H9 (cell line): Measurements from ENCODE around the gene NPHS1. TPM values are rescaled to one million over a fixed set of nuclear protein-coding genes. Genes with fewer than 3 reads are reported as not detected.

ENCODE experiments used
- DNase-seq: peaks from one replicate; pipeline ENCODE4 v3.0.0-alpha.2; 2017
- H2AFZ ChIP-seq: one replicate; pipeline ENCODE4 v1.6.1; 2013; ENCODE audit warnings: mild to moderate bottlenecking, low read length, control low read depth, moderate library complexity
- H2AK5ac ChIP-seq: 2 replicates; pipeline ENCODE4 v1.6.1; 2013; ENCODE audit warnings: low read length, control low read depth, mixed read lengths; ENCODE audit not compliant: insufficient read length
- H2BK120ac ChIP-seq: one replicate; pipeline ENCODE4 v1.6.1; 2013; ENCODE audit warnings: low read depth, mild to moderate bottlenecking, low read length, control low read depth, inconsistent platforms; ENCODE audit not compliant: poor library complexity, severe bottlenecking
- H2BK12ac ChIP-seq: 2 replicates; pipeline ENCODE4 v1.6.1; 2013; ENCODE audit warnings: low read length, control low read depth, mixed read lengths, low read depth; ENCODE audit not compliant: insufficient read length
- H2BK15ac ChIP-seq: 2 replicates; pipeline ENCODE4 v1.6.1; 2013; ENCODE audit warnings: low read depth, low read length, control low read depth
- H2BK20ac ChIP-seq: one replicate; pipeline ENCODE4 v1.6.1; 2013; ENCODE audit warnings: low read depth, mild to moderate bottlenecking, low read length, control low read depth, inconsistent platforms; ENCODE audit not compliant: poor library complexity, severe bottlenecking
- H2BK5ac ChIP-seq: 2 replicates; pipeline ENCODE4 v1.6.1; 2013; ENCODE audit warnings: low read length, control low read depth, mixed read lengths; ENCODE audit not compliant: insufficient read length
- H3K14ac ChIP-seq: 2 replicates; pipeline ENCODE4 v1.6.1; 2013; ENCODE audit warnings: low read length, control low read depth; ENCODE audit not compliant: insufficient read depth
- H3K18ac ChIP-seq: 2 replicates; pipeline ENCODE4 v1.6.1; 2013; ENCODE audit warnings: low read depth, mild to moderate bottlenecking, mixed read lengths, low read length, control low read depth; ENCODE audit not compliant: insufficient read length
- H3K23ac ChIP-seq: 2 replicates; pipeline ENCODE4 v1.6.1; 2013; ENCODE audit warnings: low read length, control low read depth, mixed read lengths, low read depth; ENCODE audit not compliant: insufficient read length
- H3K23me2 ChIP-seq: 2 replicates; pipeline ENCODE4 v1.6.1; 2013; ENCODE audit warnings: low read depth, mild to moderate bottlenecking, mixed read lengths, low read length, control low read depth; ENCODE audit not compliant: insufficient read length, poor library complexity, severe bottlenecking
- H3K27ac ChIP-seq: 2 replicates; pipeline ENCODE4 v1.5.1; 2013; ENCODE audit warnings: low read length, control low read depth, mixed read lengths, low read depth; ENCODE audit not compliant: insufficient read length
- H3K27me3 ChIP-seq: 2 replicates; pipeline ENCODE4 v1.6.1; 2013; ENCODE audit warnings: low read length, control low read depth, inconsistent platforms; ENCODE audit not compliant: insufficient read depth
- H3K4ac ChIP-seq: 2 replicates; pipeline ENCODE4 v1.6.1; 2013; ENCODE audit warnings: low read depth, mild to moderate bottlenecking, control low read depth, inconsistent platforms, low read length, moderate library complexity
- H3K4me1 ChIP-seq: 2 replicates; pipeline ENCODE4 v1.6.1; 2013; ENCODE audit warnings: low read length, control low read depth, inconsistent platforms; ENCODE audit not compliant: insufficient read depth
- H3K4me2 ChIP-seq: 2 replicates; pipeline ENCODE4 v1.6.1; 2013; ENCODE audit warnings: low read length, control low read depth, mixed read lengths; ENCODE audit not compliant: insufficient read length, insufficient read depth
- H3K56ac ChIP-seq: 2 replicates; pipeline ENCODE4 v1.6.1; 2013; ENCODE audit warnings: low read depth, mild to moderate bottlenecking, mixed read lengths, low read length, control low read depth; ENCODE audit not compliant: insufficient read length
- H3K79me1 ChIP-seq: 2 replicates; pipeline ENCODE4 v1.6.1; 2013; ENCODE audit warnings: low read depth, mild to moderate bottlenecking, moderate library complexity, low read length, control low read depth, inconsistent platforms; ENCODE audit not compliant: insufficient read depth, poor library complexity, severe bottlenecking
- H3K79me2 ChIP-seq: 2 replicates; pipeline ENCODE4 v1.6.1; 2013; ENCODE audit warnings: low read length, control low read depth, inconsistent platforms; ENCODE audit not compliant: insufficient read depth
- H3K9ac ChIP-seq: 2 replicates; pipeline ENCODE4 v1.6.1; 2013; ENCODE audit warnings: low read length, control low read depth, mixed read lengths; ENCODE audit not compliant: insufficient read length; ENCODE audit errors: extremely low read depth
- H3K9me3 ChIP-seq: one replicate; pipeline ENCODE4 v1.6.1; 2013; ENCODE audit warnings: low read depth, low read length, inconsistent platforms; ENCODE audit not compliant: control insufficient read depth
- H3T11ph ChIP-seq: one replicate; pipeline ENCODE4 v1.6.1; 2013; ENCODE audit warnings: mild to moderate bottlenecking, low read length, control low read depth, inconsistent platforms
- H4K20me1 ChIP-seq: one replicate; pipeline ENCODE4 v1.6.1; 2013; ENCODE audit not compliant: control insufficient read depth, insufficient read length, insufficient read depth
- H4K5ac ChIP-seq: 2 replicates; pipeline ENCODE4 v1.6.1; 2013; ENCODE audit warnings: low read depth, mild to moderate bottlenecking, mixed read lengths, low read length, control low read depth; ENCODE audit not compliant: insufficient read length
- H4K8ac ChIP-seq: replicated peaks from 2 replicates; pipeline ENCODE4 v1.6.1; 2013; ENCODE audit warnings: low read length, control low read depth, mixed read lengths, low read depth; ENCODE audit not compliant: insufficient read length
- H4K91ac ChIP-seq: 2 replicates; pipeline ENCODE4 v1.6.1; 2013; ENCODE audit warnings: low read depth, mild to moderate bottlenecking, moderate library complexity, mixed read lengths, low read length, control low read depth; ENCODE audit not compliant: insufficient read length
- H3K27ac Mint-ChIP-seq, 3 experiments: 2 replicates in 2 of 3; 3 replicates in 1 of 3; pipeline ENCODE4 v1.8.0; 2020 to 2021; ENCODE audit warnings: mixed read lengths in 3 of 3, mild to moderate bottlenecking in 1 of 3, moderate library complexity in 1 of 3
- H3K27me3 Mint-ChIP-seq: 2 replicates; pipeline ENCODE4 v1.8.0; 2021; ENCODE audit warnings: low read depth, mild to moderate bottlenecking, moderate library complexity, mixed read lengths
- H3K36me3 Mint-ChIP-seq, 3 experiments: 2 replicates in 2 of 3; 3 replicates in 1 of 3; pipeline ENCODE4 v1.8.0; 2020 to 2021; ENCODE audit warnings: low read depth in 3 of 3, mixed read lengths in 3 of 3; ENCODE audit not compliant: insufficient read depth in 1 of 3
- H3K4me1 Mint-ChIP-seq, 2 experiments: 2 replicates each; pipeline ENCODE4 v1.8.0; 2020; ENCODE audit warnings: mixed read lengths in 2 of 2
- H3K4me3 Mint-ChIP-seq, 2 experiments: 2 replicates in 1 of 2; 3 replicates in 1 of 2; pipeline ENCODE4 v1.8.0; 2020 to 2021; ENCODE audit warnings: mild to moderate bottlenecking in 2 of 2, mixed read lengths in 2 of 2, moderate library complexity in 1 of 2
- H3K9me3 Mint-ChIP-seq, 2 experiments: 2 replicates in 1 of 2; 3 replicates in 1 of 2; pipeline ENCODE4 v1.8.0; 2020; ENCODE audit warnings: mild to moderate bottlenecking in 2 of 2, mixed read lengths in 2 of 2, moderate library complexity in 1 of 2
- CTCF ChIP-seq: fragments of 200-600 bp; sonication (generic); conservative IDR thresholded peaks from 3 replicates; pipeline ENCODE4 v1.8.0; 2021; ENCODE audit warnings: antibody characterized with exemption, mild to moderate bottlenecking
- WGBS: extraction: QIAGEN DNeasy Blood & Tissue Kit; methylation state at CpG from one replicate; pipeline ENCODE4 v1.1.7; 2013; ENCODE audit warnings: missing lambda C conversion rate, low lambda C conversion rate, mixed read lengths; ENCODE audit not compliant: insufficient read length; ENCODE audit errors: extremely low coverage; 5-methylcytosine and 5-hydroxymethylcytosine counted together
- total RNA-seq: library from RNA; stranded (reverse); gene quantifications from 2 replicates; pipeline ENCODE4 v1.2.1, GENCODE V29; 2021

Gene NPHS1
- total RNA-seq, 1 experiment from 2014 or later, result 0.83 TPM

GRCh38 chr19:35869327-35870123, 17.2 kb upstream of the NPHS1 start:
- H3K4me3 Mint-ChIP-seq, result peak overlapping the region; percentile 66 to 88
- no peak overlapping the region for H3K14ac ChIP-seq
- no peak overlapping the region for H4K5ac ChIP-seq
- no peaks in the 10 kb centered on the region for H3K79me2 ChIP-seq
- peaks cover 14% of the 10 kb centered on the region for H3K23me2 ChIP-seq
- no peak overlapping the region for H3K9ac ChIP-seq
- peaks cover 14 to 35% of the 10 kb centered on the region in 2 experiments for H3K4me1 Mint-ChIP-seq
- no peak overlapping the region for H2BK5ac ChIP-seq
- no peak overlapping the region for H3K4ac ChIP-seq
- H3K27me3 Mint-ChIP-seq, result peaks cover 38% of the 10 kb centered on the region
- peak overlapping the region; percentile 76 for H3K4me2 ChIP-seq
- H2BK120ac ChIP-seq, result no peak overlapping the region
- H2BK15ac ChIP-seq, result no peak overlapping the region
- H4K91ac ChIP-seq, result no peak overlapping the region
- H3K56ac ChIP-seq, result no peak overlapping the region
- peak overlapping the region; percentile 91 for H2AFZ ChIP-seq
- no peak overlapping the region for H2BK20ac ChIP-seq
- H3K27ac Mint-ChIP-seq, result peak overlapping the region; percentile 82 to 98 (median 91); a peak in 6 of 7 replicates
- H3K9me3 Mint-ChIP-seq, result no peaks in the 10 kb centered on the region; a peak in 1 of 5 replicates
- H4K20me1 ChIP-seq, result no peaks in the 10 kb centered on the region
- no peak overlapping the region for H4K8ac ChIP-seq
- H3K27ac ChIP-seq, result no peak overlapping the region
- peaks cover 5% of the 10 kb centered on the region; the same call in 1 of the 2 replicates for H3K27me3 ChIP-seq
- H3K36me3 Mint-ChIP-seq, result peaks cover 0 to 8% (median 6%) of the 10 kb centered on the region in 3 experiments; a peak in 5 of 7 replicates
- H3K9me3 ChIP-seq, result no peaks in the 10 kb centered on the region
- DNase-seq, result peak; percentile 97
- no peak overlapping the region for H3K18ac ChIP-seq
- no peak overlapping the region for H2BK12ac ChIP-seq
- no peak overlapping the region for H3T11ph ChIP-seq
- no peaks in the 10 kb centered on the region for H3K79me1 ChIP-seq
- H2AK5ac ChIP-seq, result no peak overlapping the region
- peaks cover 8% of the 10 kb centered on the region; the same call in 1 of the 2 replicates for H3K4me1 ChIP-seq
- no peak overlapping the region for H3K23ac ChIP-seq
- no CpG with 5 or more reads among the region's 51 CpGs for WGBS
- no peak for TF ChIP-seq CTCF
